Testis (tissue), 2 donors: ENCODE data around the gene OTULINL.

ENCODE experiments used
- CTCF ChIP-seq, 3 experiments: fragments of 450-650 bp in 2 of 3; fragments of 200-600 bp in 1 of 3; sonication (generic) in 1 of 3; IDR thresholded peaks; one replicate each; pipeline ENCODE4 v1.5.1; 2016 to 2019; ENCODE audit warnings: antibody characterized with exemption in 3 of 3, mild to moderate bottlenecking in 2 of 3, moderate library complexity in 1 of 3
- POLR2A ChIP-seq: fragments of 450-650 bp; IDR thresholded peaks from one replicate; pipeline ENCODE4 v1.6.1; 2017; ENCODE audit warnings: antibody characterized with exemption, mild to moderate bottlenecking, moderate library complexity

GRCh38 chr5:14659821-14660607 lies 78.4 kb downstream of the OTULINL start:
- TF ChIP-seq CTCF (IDR thresholded peaks at IDR 0.05) (no peak), POLR2A (no peak)
